IMR-90 (cell line): ENCODE measurements around the gene ANAPC1. TPM values are rescaled to one million over a fixed set of nuclear protein-coding genes. Genes with fewer than 3 reads are reported as not detected.

Source experiments
- ATAC-seq: fragments of 200-7000 bp; cut with Tn5 transposase; 2 replicates; pipeline ENCODE4 v1.9.1; 2020; ENCODE audit warnings: low read depth, mild to moderate bottlenecking, moderate library complexity
- BruUV-seq: library from RNA; stranded (reverse); fragments of 400-500 nt; replicated peaks from 2 replicates; lab custom pipeline; 2021; lab: Mats Ljungman, UMichigan
- CTCF ChIA-PET: fragments of 300-600 bp; formaldehyde crosslinking; extraction: SDS; loops from one replicate; lab custom pipeline; 2021; ENCODE audit warnings: antibody characterized with exemption; lab: Yijun Ruan, JAX
- POLR2A ChIA-PET: fragments of 300-600 bp; sonication (Branson Sonifier 250); formaldehyde crosslinking; loops from one replicate; lab custom pipeline; 2022; ENCODE audit warnings: antibody characterized with exemption; ENCODE audit not compliant: unreplicated experiment; lab: Charles Lee
- DNase-seq: peaks from one replicate; pipeline ENCODE4 v3.0.0; 2013
- H2AFZ ChIP-seq: replicated peaks from 2 replicates; pipeline ENCODE3; 2013; ENCODE audit warnings: low read length, mild to moderate bottlenecking; ENCODE audit not compliant: poor library complexity
- H2AK5ac ChIP-seq: 2 replicates; pipeline ENCODE4 v1.6.1; 2013; ENCODE audit warnings: low read depth, low read length, inconsistent platforms
- H2AK9ac ChIP-seq: replicated peaks from 2 replicates; pipeline ENCODE3; 2013; ENCODE audit warnings: mild to moderate bottlenecking, low read depth, low read length, moderate library complexity; ENCODE audit not compliant: poor library complexity
- H2BK120ac ChIP-seq: 2 replicates; pipeline ENCODE4 v1.6.1; 2013; ENCODE audit warnings: low read depth, low read length, inconsistent platforms
- H2BK15ac ChIP-seq: 3 replicates; pipeline ENCODE4 v1.6.1; 2013; ENCODE audit warnings: low read depth, low read length, inconsistent platforms
- H2BK20ac ChIP-seq: 2 replicates; pipeline ENCODE4 v1.6.1; 2013; ENCODE audit warnings: low read depth, mild to moderate bottlenecking, inconsistent platforms, low read length, moderate library complexity
- H2BK5ac ChIP-seq: 2 replicates; pipeline ENCODE4 v1.6.1; 2013; ENCODE audit warnings: mild to moderate bottlenecking, low read depth, low read length, inconsistent platforms; ENCODE audit not compliant: poor library complexity, severe bottlenecking
- H3K14ac ChIP-seq: replicated peaks from 2 replicates; pipeline ENCODE4 v1.6.1; 2013; ENCODE audit warnings: low read depth, low read length, inconsistent platforms
- H3K18ac ChIP-seq: 2 replicates; pipeline ENCODE4 v1.6.1; 2013; ENCODE audit warnings: low read depth, low read length, control low read depth
- H3K23ac ChIP-seq: 2 replicates; pipeline ENCODE4 v1.6.1; 2013; ENCODE audit warnings: low read depth, low read length, inconsistent platforms
- H3K27ac ChIP-seq: 2 replicates; pipeline ENCODE4 v1.5.1; 2013; ENCODE audit warnings: mild to moderate bottlenecking, control low read depth, low read length; ENCODE audit not compliant: insufficient read depth
- H3K27me3 ChIP-seq: 2 replicates; pipeline ENCODE4 v1.6.1; 2013; ENCODE audit warnings: low read length; ENCODE audit not compliant: control insufficient read depth, insufficient read depth
- H3K36me3 ChIP-seq: 2 replicates; pipeline ENCODE4 v1.6.1; 2013; ENCODE audit warnings: low read length, mixed read lengths; ENCODE audit not compliant: control insufficient read depth, insufficient read depth
- H3K4ac ChIP-seq: 2 replicates; pipeline ENCODE4 v1.6.1; 2013; ENCODE audit warnings: low read depth, low read length, inconsistent platforms
- H3K4me1 ChIP-seq: 2 replicates; pipeline ENCODE4 v1.6.1; 2013; ENCODE audit warnings: low read length, mixed read lengths; ENCODE audit not compliant: control insufficient read depth, insufficient read depth
- H3K4me2 ChIP-seq: 2 replicates; pipeline ENCODE4 v1.6.1; 2013; ENCODE audit warnings: low read depth, mild to moderate bottlenecking, control low read depth, low read length, moderate library complexity
- H3K4me3 ChIP-seq: 2 replicates; pipeline ENCODE4 v1.5.1; 2013; ENCODE audit warnings: low read depth, mild to moderate bottlenecking, control low read depth, low read length, moderate library complexity; ENCODE audit not compliant: insufficient read depth
- H3K56ac ChIP-seq: 2 replicates; pipeline ENCODE4 v1.6.1; 2013; ENCODE audit warnings: low read length, inconsistent platforms; ENCODE audit not compliant: insufficient read depth; ENCODE audit errors: extremely low read depth
- H3K79me1 ChIP-seq, 2 experiments: 2 replicates each; pipeline ENCODE4 v1.6.1; 2013; ENCODE audit warnings: low read length in 2 of 2, inconsistent platforms in 1 of 2, low read depth in 1 of 2
- H3K9ac ChIP-seq: 2 replicates; pipeline ENCODE4 v1.6.1; 2013; ENCODE audit warnings: low read depth, low read length, control low read depth
- H3K9me1 ChIP-seq: 2 replicates; pipeline ENCODE4 v1.6.1; 2013; ENCODE audit warnings: low read length, inconsistent platforms; ENCODE audit not compliant: insufficient read depth
- H3K9me3 ChIP-seq: 2 replicates; pipeline ENCODE4 v1.6.1; 2013; ENCODE audit warnings: low read length; ENCODE audit not compliant: control insufficient read depth, insufficient read depth
- H4K20me1 ChIP-seq: 2 replicates; pipeline ENCODE4 v1.6.1; 2013; ENCODE audit warnings: low read length, inconsistent platforms; ENCODE audit not compliant: insufficient read depth
- H4K5ac ChIP-seq: 2 replicates; pipeline ENCODE4 v1.6.1; 2013; ENCODE audit warnings: mild to moderate bottlenecking, low read depth, low read length, control low read depth
- H4K8ac ChIP-seq, 2 experiments: 2 replicates each; pipeline ENCODE4 v1.6.1; 2013; ENCODE audit warnings: low read depth in 2 of 2, low read length in 2 of 2, control low read depth in 1 of 2, inconsistent platforms in 1 of 2
- H4K91ac ChIP-seq: 2 replicates; pipeline ENCODE4 v1.6.1; 2013; ENCODE audit warnings: low read depth, low read length, inconsistent platforms; ENCODE audit not compliant: insufficient read depth
- BHLHE40 ChIP-seq: fragments of 150-350 bp; IDR thresholded peaks from 2 replicates; pipeline ENCODE4 v1.6.1; 2016; ENCODE audit warnings: mild to moderate bottlenecking, low read depth, low read length
- CEBPB ChIP-seq: IDR thresholded peaks from 2 replicates; pipeline ENCODE4 v1.6.1; 2012; ENCODE audit warnings: low read depth, low read length, improper control_type of control experiment
- CHD1 ChIP-seq: IDR thresholded peaks from 2 replicates; pipeline ENCODE4 v1.6.1; 2012; ENCODE audit warnings: low read depth, low read length, improper control_type of control experiment
- CTCF ChIP-seq: conservative IDR thresholded peaks from 2 replicates; pipeline ENCODE4 v1.5.1; 2012; ENCODE audit warnings: mild to moderate bottlenecking, low read depth, low read length, improper control_type of control experiment
- ELK1 ChIP-seq: fragments of 150-350 bp; IDR thresholded peaks from 2 replicates; pipeline ENCODE4 v1.6.1; 2016; ENCODE audit warnings: low read depth, mild to moderate bottlenecking, low read length, moderate library complexity, borderline replicate concordance
- FOS ChIP-seq: fragments of 150-350 bp; IDR thresholded peaks from 2 replicates; pipeline ENCODE4 v1.6.1; 2016; ENCODE audit warnings: low read depth, low read length
- NFE2L2 ChIP-seq: fragments of 150-350 bp; IDR thresholded peaks from 2 replicates; pipeline ENCODE4 v1.6.1; 2016; ENCODE audit warnings: low read depth, mild to moderate bottlenecking, low read length
- RAD21 ChIP-seq: IDR thresholded peaks from 2 replicates; pipeline ENCODE4 v1.6.1; 2012; ENCODE audit warnings: low read length, improper control_type of control experiment
- USF2 ChIP-seq: fragments of 150-350 bp; IDR thresholded peaks from 2 replicates; pipeline ENCODE4 v1.6.1; 2017; ENCODE audit warnings: mild to moderate bottlenecking, antibody characterized with exemption, low read length, low read depth
- WGBS, 2 experiments: methylation state at CpG; one replicate each; pipeline versions ENCODE4 v1.1.5 to v1.1.7; 2013; ENCODE audit warnings: missing lambda C conversion rate in 2 of 2; ENCODE audit not compliant: insufficient read length in 1 of 2; ENCODE audit errors: extremely low coverage in 2 of 2; 5-methylcytosine and 5-hydroxymethylcytosine counted together
- dilution Hi-C: fragments of 300-500 bp; cut with HindIII; formaldehyde crosslinking; loops from one replicate; pipeline ENCODE4 v1.14.3; 2018; ENCODE audit warnings: low sequenced_read_pairs; ENCODE audit not compliant: unreplicated experiment
- in situ Hi-C: fragments of 300-500 bp; cut with MboI; formaldehyde crosslinking; loops from 3 replicates; pipeline ENCODE4 v1.14.3; 2019; ENCODE audit warnings: low sequenced_read_pairs, inconsistent platforms, mixed read lengths
- intact Hi-C: fragments of 100-400 bp; cut with micrococcal nuclease; formaldehyde crosslinking; loops from 2 replicates; pipeline ENCODE4 v1.10.0; 2022
- polyA plus RNA-seq, 3 experiments: library from polyadenylated mRNA; depleted of rRNA; stranded (reverse); fragments of >200 nt; gene quantifications; 2 replicates each; pipeline ENCODE4 v1.2.3, GENCODE V29; 2012; ENCODE audit warnings: low replicate concordance in 1 of 3
- total RNA-seq: library from RNA; depleted of rRNA; stranded (reverse); fragments of >200 nt; gene quantifications from 2 replicates; pipeline ENCODE4 v1.2.3, GENCODE V29; 2012

The ANAPC1 gene
- total and polyA plus RNA-seq, 2 of the 4 experiments (the other 2 are of a cell fraction): 14.6 to 50.7 TPM

- H3K4me2 ChIP-seq: no peak overlapping the region
- peak; percentile 74 for DNase-seq
- no peak overlapping the region for H3K9ac ChIP-seq
- no peak overlapping the region for H2BK5ac ChIP-seq
- H3K9me3 ChIP-seq: no peaks in the 10 kb centered on the region
- H3K4me1 ChIP-seq: peaks cover 4% of the 10 kb centered on the region; the same call in 1 of the 2 replicates
- H2BK15ac ChIP-seq: no peak overlapping the region
- no peak overlapping the region for H2BK120ac ChIP-seq
- no peaks in the 10 kb centered on the region for H3K36me3 ChIP-seq
- no peak overlapping the region for H3K4me3 ChIP-seq
- dilution Hi-C loops (no loop called here), in situ Hi-C loops (no loop called here), intact Hi-C loops (no loop called here)
- no peak for TF ChIP-seq FOS
- TF ChIP-seq NFE2L2: no peak
- no peak for TF ChIP-seq RAD21
- TF ChIP-seq CTCF: no peak
- no peak for TF ChIP-seq USF2
- TF ChIP-seq CHD1: no peak
- TF ChIP-seq ELK1: no peak
- no peak for TF ChIP-seq CEBPB
- TF ChIP-seq BHLHE40: no peak
- H2AFZ ChIP-seq: no peak overlapping the region
- H3K9me1 ChIP-seq: peaks cover 3% of the 10 kb centered on the region; the same call in 1 of the 2 replicates
- no TSS peak for BruUV-seq
- no peak overlapping the region for H3K23ac ChIP-seq
- ChIA-PET CTCF (no interaction called here), POLR2A (no interaction called here)
- H4K20me1 ChIP-seq: no peaks in the 10 kb centered on the region
- H3K79me1 ChIP-seq: no peaks in the 10 kb centered on the region
- no peak overlapping the region for H3K18ac ChIP-seq
- H2AK5ac ChIP-seq: no peak overlapping the region
- H2BK20ac ChIP-seq: no peak overlapping the region
- H3K27me3 ChIP-seq: peaks cover 19% of the 10 kb centered on the region; the same call in 1 of the 2 replicates
- no peak overlapping the region for H4K8ac ChIP-seq
- no peak overlapping the region for H2AK9ac ChIP-seq
- peak; percentile 81 for ATAC-seq
- H4K91ac ChIP-seq: no peak overlapping the region
- H4K5ac ChIP-seq: no peak overlapping the region
- H3K14ac ChIP-seq: no peak overlapping the region
- H3K27ac ChIP-seq: no peak overlapping the region
- H3K56ac ChIP-seq: no peak overlapping the region
- no CpG with 5 or more reads among the region's 4 CpGs for WGBS, 2 experiments
- no peak overlapping the region for H3K4ac ChIP-seq
Measured at GRCh38 chr2:111923276-111923804, 39.3 kb upstream of the ANAPC1 start.
